GM23338 (cell line): ENCODE results near the gene HIBADH.
"Not testable (repeated sequence)": the region's sequence is repeated elsewhere in the genome, so short reads cannot be mapped to it uniquely, and the experiment has no call there.

Source experiments
- CREB1 ChIP-seq: fragments of 250-450 bp; sonication (Bioruptor Pico); IDR thresholded peaks from 2 replicates; pipeline ENCODE4 v1.5.0; 2020; ENCODE audit warnings: low read depth, mild to moderate bottlenecking, moderate library complexity
- EZH2 ChIP-seq: fragments of 200-600 bp; sonication (generic); IDR thresholded peaks from one replicate; pipeline ENCODE4 v1.8.0; 2017; ENCODE audit warnings: antibody characterized with exemption, mild to moderate bottlenecking, low read depth; ENCODE audit not compliant: unreplicated experiment
- EZH2phosphoT487 ChIP-seq: fragments of 200-600 bp; sonication (generic); IDR thresholded peaks from one replicate; pipeline ENCODE4 v1.8.1; 2018; ENCODE audit warnings: antibody characterized with exemption; ENCODE audit not compliant: unreplicated experiment
- POLR2AphosphoS5 ChIP-seq: IDR thresholded peaks from 2 replicates; pipeline ENCODE4 v1.6.1; 2016; ENCODE audit warnings: antibody characterized with exemption, low read depth
- STAT1 ChIP-seq: IDR thresholded peaks from one replicate; pipeline ENCODE4 v1.6.1; 2016; ENCODE audit warnings: antibody characterized with exemption; ENCODE audit not compliant: unreplicated experiment
- TF ChIP-seq, protein P1 (sequence below), 2 experiments: fragments of 200-600 bp in 1 of 2; sonication (generic) in 1 of 2; conservative IDR thresholded peaks; 2 replicates each; pipeline versions ENCODE4 v1.5.1 to v1.6.1; 2016 to 2017; ENCODE audit warnings: antibody characterized with exemption in 2 of 2, low read depth in 2 of 2, mild to moderate bottlenecking in 2 of 2, moderate library complexity in 1 of 2
- TF ChIP-seq, protein P2 (sequence below): IDR thresholded peaks from 2 replicates; pipeline ENCODE4 v1.6.1; 2016; ENCODE audit warnings: antibody characterized with exemption

DNA sequence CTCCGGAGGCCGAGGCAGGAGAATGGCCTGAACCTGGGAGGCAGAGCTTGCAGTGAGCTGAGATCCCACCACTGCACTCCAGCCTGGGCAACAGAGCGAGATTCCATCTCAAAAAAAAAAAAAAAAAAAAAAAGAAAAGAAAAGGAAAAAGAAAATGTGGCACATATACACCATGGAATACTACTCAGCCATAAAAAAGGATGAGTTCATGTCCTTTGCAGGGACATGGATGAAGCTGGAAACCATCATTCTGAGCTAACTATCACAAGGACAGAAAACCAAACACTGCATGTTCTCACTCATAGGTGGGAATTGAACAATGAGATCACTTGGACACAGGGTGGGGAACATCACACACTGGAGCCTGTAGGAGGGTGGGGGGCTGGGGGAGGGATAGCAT lies 11.4 kb upstream of the HIBADH start:
- TF ChIP-seq, protein P1, sequence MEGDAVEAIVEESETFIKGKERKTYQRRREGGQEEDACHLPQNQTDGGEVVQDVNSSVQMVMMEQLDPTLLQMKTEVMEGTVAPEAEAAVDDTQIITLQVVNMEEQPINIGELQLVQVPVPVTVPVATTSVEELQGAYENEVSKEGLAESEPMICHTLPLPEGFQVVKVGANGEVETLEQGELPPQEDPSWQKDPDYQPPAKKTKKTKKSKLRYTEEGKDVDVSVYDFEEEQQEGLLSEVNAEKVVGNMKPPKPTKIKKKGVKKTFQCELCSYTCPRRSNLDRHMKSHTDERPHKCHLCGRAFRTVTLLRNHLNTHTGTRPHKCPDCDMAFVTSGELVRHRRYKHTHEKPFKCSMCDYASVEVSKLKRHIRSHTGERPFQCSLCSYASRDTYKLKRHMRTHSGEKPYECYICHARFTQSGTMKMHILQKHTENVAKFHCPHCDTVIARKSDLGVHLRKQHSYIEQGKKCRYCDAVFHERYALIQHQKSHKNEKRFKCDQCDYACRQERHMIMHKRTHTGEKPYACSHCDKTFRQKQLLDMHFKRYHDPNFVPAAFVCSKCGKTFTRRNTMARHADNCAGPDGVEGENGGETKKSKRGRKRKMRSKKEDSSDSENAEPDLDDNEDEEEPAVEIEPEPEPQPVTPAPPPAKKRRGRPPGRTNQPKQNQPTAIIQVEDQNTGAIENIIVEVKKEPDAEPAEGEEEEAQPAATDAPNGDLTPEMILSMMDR (conservative IDR thresholded peaks at IDR 0.05; ENCODE audit: low read depth in 2 of 2) = not testable (repeated sequence)
- not testable (repeated sequence) for TF ChIP-seq EZH2; STAT1; POLR2AphosphoS5; CREB1 (CRISPR knock-in tag); EZH2phosphoT487
- TF ChIP-seq, protein P2, sequence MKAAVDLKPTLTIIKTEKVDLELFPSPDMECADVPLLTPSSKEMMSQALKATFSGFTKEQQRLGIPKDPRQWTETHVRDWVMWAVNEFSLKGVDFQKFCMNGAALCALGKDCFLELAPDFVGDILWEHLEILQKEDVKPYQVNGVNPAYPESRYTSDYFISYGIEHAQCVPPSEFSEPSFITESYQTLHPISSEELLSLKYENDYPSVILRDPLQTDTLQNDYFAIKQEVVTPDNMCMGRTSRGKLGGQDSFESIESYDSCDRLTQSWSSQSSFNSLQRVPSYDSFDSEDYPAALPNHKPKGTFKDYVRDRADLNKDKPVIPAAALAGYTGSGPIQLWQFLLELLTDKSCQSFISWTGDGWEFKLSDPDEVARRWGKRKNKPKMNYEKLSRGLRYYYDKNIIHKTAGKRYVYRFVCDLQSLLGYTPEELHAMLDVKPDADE = not testable (repeated sequence)
